Stimulated activated CD4-positive, alpha-beta T cell treated with anti-CD3 and anti-CD28 coated beads, Interleukin-1b, Interleukin-23, amount 100 ng/mL, for 48 hours (primary cell): Measurements from ENCODE around the gene DCST2.

ENCODE experiments used
- DNase-seq: peaks from one replicate; pipeline ENCODE4 v3.0.0-alpha.2; 2020

DCST2 gene

GRCh38 chr1:155048449-155049334 lies 15.1 kb upstream of the DCST2 start:
- no peak for DNase-seq

GRCh38 chr1:155044812-155045657 lies 11.5 kb upstream of the DCST2 start:
- peak; percentile 63 for DNase-seq

DNA sequence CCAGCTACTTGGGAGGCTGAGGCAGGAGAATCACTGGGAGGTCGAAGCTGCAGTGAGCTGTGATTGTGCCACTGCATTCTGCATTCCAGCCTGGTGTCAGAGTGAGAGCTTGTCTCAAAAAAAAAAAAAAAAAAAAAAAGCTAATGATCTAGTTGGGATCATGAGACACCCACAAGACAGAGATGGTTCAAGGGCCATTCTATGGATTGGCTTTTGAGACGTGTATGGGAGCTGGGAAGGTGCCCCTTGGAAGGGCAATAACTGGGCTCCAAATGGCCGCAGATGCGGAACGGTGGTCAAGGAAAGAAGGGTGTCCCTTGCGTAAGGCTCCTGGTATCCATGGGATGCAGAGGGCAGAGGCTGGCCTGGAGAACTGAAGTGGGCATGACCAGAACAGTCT lies 10.8 kb upstream of the DCST2 start:
- no peak for DNase-seq

DNA sequence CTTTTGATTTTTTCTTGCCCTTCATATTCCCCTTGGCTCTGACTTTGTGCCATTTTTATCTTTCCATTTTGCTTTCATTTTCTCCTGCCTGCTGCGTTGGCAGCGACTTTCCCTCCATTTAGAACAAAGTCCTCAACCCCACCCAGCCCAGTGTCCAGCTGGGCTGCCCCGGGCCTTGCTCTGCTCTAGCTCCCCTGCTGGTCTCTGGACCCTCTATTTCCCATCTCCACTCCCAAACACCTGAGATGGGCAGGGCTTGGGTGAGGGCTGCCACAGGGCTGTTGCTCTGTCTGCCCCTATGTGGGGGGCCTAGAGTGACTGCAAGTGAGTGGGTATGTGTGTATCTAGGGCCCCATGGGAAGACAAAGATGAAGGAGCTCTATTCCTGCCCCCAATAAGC lies 10.2 kb upstream of the DCST2 start:
- no peak for DNase-seq

DNA sequence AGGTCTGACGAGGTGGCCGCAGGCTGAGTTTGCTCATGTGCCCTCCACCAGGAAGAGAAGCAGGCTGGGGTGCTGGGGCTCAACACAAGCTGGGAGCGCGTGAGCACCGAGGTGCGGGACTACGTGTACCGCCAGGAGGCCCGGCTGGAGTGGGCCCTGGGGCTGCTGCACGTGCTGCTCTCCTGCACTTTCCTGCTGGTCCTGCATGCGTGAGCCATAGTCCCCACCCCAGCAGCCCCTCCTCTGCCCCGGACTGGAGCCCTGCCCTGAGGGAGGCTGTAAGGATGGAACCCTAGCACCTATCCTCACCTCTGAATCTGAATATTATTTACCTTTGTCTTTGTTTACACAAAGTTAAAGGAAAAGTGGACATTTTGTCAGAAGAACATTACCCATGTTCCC lies 9.7 kb upstream of the DCST2 start:
- no peak for DNase-seq

DNA sequence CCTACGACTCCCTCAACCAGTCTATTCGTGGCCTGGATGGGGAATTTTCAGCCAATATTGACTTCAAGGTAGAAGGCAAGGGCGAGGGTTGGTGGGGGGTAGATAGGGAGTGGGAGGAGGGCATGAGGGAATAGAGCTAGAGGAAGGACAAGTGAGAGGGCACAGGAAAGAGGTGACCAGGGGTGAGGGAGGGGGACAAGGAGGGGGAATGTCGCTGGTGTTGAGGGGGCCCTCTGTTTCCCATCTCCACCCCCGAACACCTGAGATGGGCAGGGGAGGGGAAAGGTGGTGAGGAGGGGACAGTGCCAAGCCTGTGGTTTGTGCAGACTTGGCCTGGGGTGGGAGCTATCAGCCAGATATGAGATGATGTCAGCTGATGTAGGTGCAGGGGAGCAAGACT lies 9.2 kb upstream of the DCST2 start:
- no peak for DNase-seq

GRCh38 chr1:155040358-155041093 lies 6.9 kb upstream of the DCST2 start:
- DNase-seq = no peak

GRCh38 chr1:155039308-155039669 lies 5.7 kb upstream of the DCST2 start:
- no peak for DNase-seq

DNA sequence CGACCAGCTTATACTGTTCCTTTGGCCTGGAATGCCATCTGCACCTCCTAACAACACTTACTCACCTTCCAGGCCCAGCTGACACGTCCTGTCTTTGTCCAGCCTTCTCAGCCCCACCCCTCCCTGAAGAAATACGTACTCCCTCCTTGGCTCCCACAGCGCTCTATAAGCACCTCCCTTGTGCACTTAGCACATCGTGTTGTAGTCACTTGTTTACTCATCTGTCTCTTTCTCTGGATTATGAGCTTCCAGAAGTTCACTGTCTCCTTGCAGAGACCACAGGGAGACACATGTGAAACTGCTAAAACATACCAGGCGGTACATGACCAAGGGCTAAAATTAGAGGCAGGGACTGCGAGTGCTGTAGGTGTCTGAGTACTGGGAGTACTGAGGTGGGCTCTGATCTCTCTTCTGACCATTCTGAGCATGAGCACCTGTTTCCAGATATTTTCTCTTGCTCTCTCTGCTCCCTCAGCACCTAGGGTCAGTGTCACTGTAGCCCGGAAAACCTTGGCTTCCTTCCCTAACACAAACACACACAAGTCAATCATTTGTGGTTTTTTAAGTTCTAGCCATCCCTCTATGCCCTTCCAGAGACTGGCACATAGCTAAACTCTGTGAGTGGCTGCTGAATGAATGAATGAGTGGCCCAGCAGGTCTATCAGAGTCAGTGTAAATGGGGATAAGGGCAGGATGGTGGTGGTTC lies 5.2 kb upstream of the DCST2 start:
- no peak for DNase-seq

DNA sequence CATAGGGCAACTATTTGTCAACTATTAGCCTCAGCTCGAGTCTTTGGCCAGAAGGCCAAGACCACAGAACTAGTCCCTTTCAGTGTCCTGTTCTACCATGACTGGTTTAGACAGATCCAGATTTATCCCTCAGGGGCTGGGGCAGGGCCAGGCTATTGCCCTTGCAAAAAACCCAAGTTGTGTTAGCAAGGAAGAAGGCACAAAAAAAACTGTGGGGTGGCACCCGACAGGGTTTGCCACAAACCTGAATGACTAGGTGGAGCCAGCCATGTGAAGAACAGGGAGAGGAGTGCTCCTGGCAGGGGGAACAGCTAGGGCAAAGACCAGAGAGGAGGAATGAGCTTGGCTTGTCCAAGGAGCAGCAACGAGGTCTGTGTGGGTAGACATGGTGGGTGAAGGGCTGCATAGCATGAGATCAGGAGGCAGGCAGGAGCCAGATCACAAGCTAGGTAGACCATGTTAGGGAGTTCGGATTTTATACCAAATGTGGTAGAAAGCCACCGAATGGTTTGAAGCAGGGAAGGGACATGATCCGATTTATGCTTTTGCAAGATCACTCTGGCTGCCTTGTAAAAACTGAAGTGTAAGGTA lies 4.4 kb upstream of the DCST2 start:
- DNase-seq = no peak

GRCh38 chr1:155037043-155037442 lies 3.5 kb upstream of the DCST2 start:
- no peak for DNase-seq

- no peak for DNase-seq
Measured at GRCh38 chr1:155035936-155036335, 2.4 kb upstream of the DCST2 start.

DNA sequence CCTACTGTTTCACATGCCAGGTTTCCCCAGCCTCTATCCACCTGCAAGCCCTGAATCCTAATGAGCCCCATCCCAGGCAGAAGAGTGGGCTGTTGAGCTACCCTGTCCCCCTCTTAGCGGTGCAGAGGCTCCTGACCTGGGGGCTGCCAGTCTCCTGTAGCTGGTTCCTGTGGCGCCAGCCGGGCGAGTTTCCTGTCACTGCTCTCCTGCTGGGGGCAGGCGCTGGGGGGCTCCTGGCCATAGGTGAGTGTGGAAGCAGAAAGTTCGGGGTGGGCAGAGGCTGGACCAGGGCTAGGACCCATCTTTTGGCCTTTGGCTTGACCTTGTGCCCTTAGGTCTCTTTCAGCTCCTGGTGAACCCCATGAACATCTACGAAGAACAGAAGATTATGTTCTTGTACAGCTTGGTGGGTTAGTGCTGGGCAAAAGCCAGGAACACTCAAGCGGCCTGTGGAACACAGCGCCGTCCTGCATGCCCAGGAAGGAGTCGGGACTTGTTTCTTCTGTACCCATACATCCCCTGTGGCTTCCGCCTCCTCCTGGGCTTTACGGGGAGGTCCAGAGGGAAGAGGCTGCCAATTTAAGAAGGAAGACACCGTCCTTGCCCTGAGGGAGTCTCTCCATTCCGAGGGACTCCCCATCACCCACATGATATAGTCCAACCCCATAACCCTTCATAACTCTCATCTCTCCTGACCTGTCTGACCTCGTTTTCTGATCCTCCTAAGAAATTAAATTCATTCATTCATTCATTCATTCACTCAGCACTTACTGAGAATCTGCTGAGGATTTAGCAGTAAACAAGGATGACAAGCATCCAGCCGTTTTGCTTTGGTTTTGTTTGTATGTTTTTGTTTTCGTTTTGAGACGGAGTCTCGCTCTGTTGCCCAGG lies 982 bp upstream of the DCST2 start:
- no peak for DNase-seq

GRCh38 chr1:155032886-155033285 lies 695 bp downstream of the DCST2 start:
- DNase-seq = no peak

- DNase-seq = no peak
Measured at GRCh38 chr1:155030899-155031298, 2.7 kb downstream of the DCST2 start.

DNA sequence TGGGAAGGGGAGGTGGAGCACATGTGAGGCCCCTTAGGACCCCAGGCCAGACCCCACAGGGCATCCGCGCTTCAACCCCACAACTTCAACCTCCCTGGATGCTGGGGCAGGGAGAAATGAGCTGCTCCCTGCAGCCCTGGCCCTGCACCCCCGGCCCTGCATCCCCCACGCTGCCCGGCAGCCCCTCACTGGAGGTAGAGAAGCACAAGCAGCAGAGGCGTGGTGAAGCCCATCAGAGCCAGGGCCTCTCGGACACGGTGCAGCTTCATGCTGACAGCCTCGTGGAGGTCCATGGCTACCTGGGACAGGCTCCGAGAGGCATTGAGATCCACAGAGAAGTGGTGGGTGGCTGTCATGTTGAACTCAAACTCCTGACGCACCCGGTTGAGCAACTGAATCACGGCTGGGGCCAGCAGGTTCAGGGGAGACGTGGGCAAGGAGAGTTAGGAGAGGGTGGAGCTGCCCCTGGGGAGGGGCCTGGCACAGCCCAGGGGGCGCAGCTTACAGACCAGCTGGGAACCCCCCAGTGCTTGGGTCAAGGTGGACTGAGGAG lies 3.3 kb downstream of the DCST2 start:
- no peak for DNase-seq

- DNase-seq = no peak
Measured at GRCh38 chr1:155029513-155030242, 3.9 kb downstream of the DCST2 start.

DNA sequence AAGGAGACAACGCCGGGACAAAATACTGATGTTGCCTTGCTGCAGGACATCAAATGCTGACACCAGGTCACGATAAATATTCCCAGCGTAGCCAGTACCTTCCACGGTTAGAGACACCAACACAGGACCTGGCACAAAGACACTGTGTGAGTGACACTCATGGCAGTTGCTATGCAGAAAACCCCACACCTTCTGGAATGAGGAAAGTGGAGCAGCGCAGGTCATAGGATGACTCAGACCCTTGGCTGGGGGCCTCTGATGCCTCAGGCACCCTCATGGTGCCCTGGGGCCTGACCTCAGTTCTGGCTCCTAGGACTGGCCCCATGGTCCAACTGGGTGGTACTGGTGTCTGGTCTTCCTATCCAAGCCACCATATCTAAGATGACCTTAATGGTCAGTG lies 7.0 kb downstream of the DCST2 start:
- no peak for DNase-seq

DNA sequence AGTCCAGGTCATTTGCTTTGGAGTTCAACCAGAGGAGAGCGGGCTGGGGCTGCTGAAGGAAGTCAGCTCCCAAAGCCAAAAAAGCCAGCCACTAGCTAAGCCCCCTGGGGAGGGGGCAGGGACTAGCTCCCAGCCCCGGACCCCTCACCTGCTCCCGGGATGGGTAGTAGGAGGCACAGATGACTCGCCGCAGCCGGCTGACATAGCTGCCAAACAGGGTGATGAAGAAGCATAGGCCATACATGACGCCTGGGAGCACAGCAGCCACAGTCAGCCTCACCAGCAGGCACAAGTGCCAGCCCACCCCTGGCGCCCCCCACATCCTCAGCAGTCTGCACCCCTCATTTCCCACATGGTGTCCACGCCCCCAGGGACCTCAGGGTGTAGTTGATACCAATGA lies 7.4 kb downstream of the DCST2 start:
- DNase-seq = no peak

DNA sequence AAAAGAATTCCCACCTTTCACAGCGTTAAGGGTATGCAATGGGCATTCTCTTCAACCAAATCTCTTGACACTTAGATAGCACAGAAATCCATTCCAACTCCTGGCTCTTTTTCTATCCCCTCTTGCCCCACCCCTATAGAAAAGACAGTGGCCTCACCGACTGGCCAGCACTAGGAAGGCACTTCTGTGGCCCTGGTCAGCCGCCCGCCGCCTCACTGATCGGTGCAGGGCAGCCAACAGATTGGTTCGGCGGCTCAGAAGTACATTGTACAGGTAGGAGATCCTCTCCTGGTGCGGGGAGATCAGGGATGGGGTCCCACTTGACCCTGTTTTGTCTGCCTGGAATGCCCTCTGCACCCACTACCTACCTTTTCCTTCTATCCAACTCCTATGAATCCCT lies 9.3 kb downstream of the DCST2 start:
- DNase-seq = no peak
